HepG2 (cell line): ENCODE measurements around the gene ZNF431. TPM values are rescaled to one million over a fixed set of nuclear protein-coding genes. Genes with fewer than 3 reads are reported as not detected.

ENCODE experiments used
- ATAC-seq: fragments of 200-7000 bp; cut with Tn5 transposase; 3 replicates; pipeline ENCODE4 v1.9.1; 2020; ENCODE audit warnings: mild to moderate bottlenecking, moderate library complexity
- BruUV-seq: library from RNA; stranded (reverse); fragments of 400-500 nt; replicated peaks from 2 replicates; lab custom pipeline; 2021; lab: Mats Ljungman, UMichigan
- CTCF ChIA-PET: fragments of 300-600 bp; formaldehyde crosslinking; extraction: SDS; loops from one replicate; lab custom pipeline; 2021; ENCODE audit warnings: low total read pairs, inconsistent platforms, low intra/inter-chr PET ratio; lab: Yijun Ruan, JAX
- POLR2A ChIA-PET: fragments of 350-600 bp; sonication (Branson Sonifier 250); formaldehyde crosslinking; loops from one replicate; lab custom pipeline; 2020; ENCODE audit warnings: antibody characterized with exemption, inconsistent platforms; lab: Yijun Ruan, JAX
- DNase-seq: peaks from one replicate; pipeline ENCODE4 v3.0.0-alpha.2; 2015; ENCODE audit warnings: low spot score
- FAIRE-seq: peaks from 3 replicates; lab custom pipeline; 2011; peaks lifted over from hg19 to GRCh38; lab: Jason Lieb, UNC
- H2AFZ ChIP-seq: one replicate; pipeline ENCODE4 v1.6.1; 2011; ENCODE audit warnings: low read length, inconsistent platforms
- H3K27ac ChIP-seq: fragments of 300-600 bp; 3 replicates; pipeline ENCODE4 v1.8.0; 2011; ENCODE audit warnings: mixed run types, mild to moderate bottlenecking, mixed read lengths, low read length, inconsistent platforms; ENCODE audit not compliant: insufficient read depth; ENCODE audit errors: extremely low read length
- H3K27me3 ChIP-seq, 2 experiments: fragments of 200-600 bp in 1 of 2; 2 replicates in 1 of 2; 3 replicates in 1 of 2; pipeline versions ENCODE4 v1.6.0 to v1.8.0; 2011; ENCODE audit warnings: low read length in 2 of 2, mild to moderate bottlenecking in 2 of 2, moderate library complexity in 2 of 2, inconsistent platforms in 1 of 2; ENCODE audit not compliant: insufficient read depth in 2 of 2, control insufficient read depth in 1 of 2
- H3K36me3 ChIP-seq, 2 experiments: fragments of 200-600 bp in 1 of 2; replicated peaks in 1 of 2; 2 replicates in 1 of 2; 3 replicates in 1 of 2; pipeline versions ENCODE4 v1.5.1 to v1.8.0; 2011; ENCODE audit warnings: low read length in 2 of 2, inconsistent platforms in 1 of 2; ENCODE audit not compliant: insufficient read depth in 2 of 2, control insufficient read depth in 1 of 2
- H3K4me1 ChIP-seq: 2 replicates; pipeline ENCODE4 v1.5.1; 2012; ENCODE audit warnings: low read length, inconsistent platforms; ENCODE audit not compliant: insufficient read depth
- H3K4me2 ChIP-seq: 2 replicates; pipeline ENCODE4 v1.6.0; 2011; ENCODE audit warnings: low read depth, low read length, inconsistent platforms
- H3K4me3 ChIP-seq, 3 experiments: fragments of 200-600 bp in 1 of 3; sonication (generic), shearing (Covaris generic) in 1 of 3; replicated peaks in 1 of 3; 2 replicates each; pipeline ENCODE4 v1.5.1; 2011 to 2016; ENCODE audit warnings: low read length in 3 of 3, inconsistent platforms in 2 of 3, low read depth in 2 of 3, mild to moderate bottlenecking in 2 of 3, control low read depth in 1 of 3, mixed read lengths in 1 of 3; ENCODE audit not compliant: insufficient read depth in 1 of 3
- H3K79me2 ChIP-seq: one replicate; pipeline ENCODE4 v1.6.1; 2011; ENCODE audit warnings: low read length, inconsistent platforms; ENCODE audit not compliant: insufficient read depth
- H3K9ac ChIP-seq: 2 replicates; pipeline ENCODE4 v1.6.0; 2011; ENCODE audit warnings: mild to moderate bottlenecking, low read depth, low read length, inconsistent platforms; ENCODE audit not compliant: insufficient read depth
- H3K9me3 ChIP-seq: 2 replicates; pipeline ENCODE4 v1.5.1; 2012; ENCODE audit warnings: mild to moderate bottlenecking, low read length
- H4K20me1 ChIP-seq: 2 replicates; pipeline ENCODE4 v1.6.0; 2011; ENCODE audit warnings: inconsistent platforms, mild to moderate bottlenecking, low read length, moderate library complexity; ENCODE audit not compliant: insufficient read depth
- CBX1 ChIP-seq: IDR thresholded peaks from one replicate; pipeline ENCODE4 v1.6.1; 2016; ENCODE audit warnings: antibody characterized with exemption, low read depth
- KAT8 ChIP-seq: IDR thresholded peaks from 2 replicates; pipeline ENCODE4 v1.6.1; 2016; ENCODE audit warnings: missing genetic modification reagents, missing compliant biosample characterization
- KLF9 ChIP-seq: IDR thresholded peaks from 2 replicates; pipeline ENCODE4 v1.6.1; 2016; ENCODE audit warnings: low read depth
- POLR2AphosphoS2 ChIP-seq: IDR thresholded peaks from 2 replicates; pipeline ENCODE4 v1.6.1; 2011; ENCODE audit warnings: low read depth, low read length, improper control_type of control experiment
- SRSF1 ChIP-seq: fragments of 200-400 bp; formaldehyde crosslinking; optimal IDR thresholded peaks from 2 replicates; pipeline ENCODE3; 2017; ENCODE audit warnings: mild to moderate bottlenecking, low read depth, low read length, moderate library complexity
- SSRP1 ChIP-seq: IDR thresholded peaks from 2 replicates; pipeline ENCODE4 v1.6.1; 2016; ENCODE audit warnings: control low read depth
- TBX2 ChIP-seq: sonication (generic); formaldehyde crosslinking; IDR thresholded peaks from 2 replicates; pipeline ENCODE4 v1.5.0; 2020; ENCODE audit warnings: missing genetic modification reagents, mild to moderate bottlenecking, borderline replicate concordance
- ZNF207 ChIP-seq: fragments of 450-650 bp; IDR thresholded peaks from 2 replicates; pipeline ENCODE4 v1.6.1; 2016; ENCODE audit warnings: antibody characterized with exemption, borderline replicate concordance
- ZNF256 ChIP-seq: sonication (generic); formaldehyde crosslinking; conservative IDR thresholded peaks from 2 replicates; pipeline ENCODE4 v1.4.0; 2020; ENCODE audit warnings: missing genetic modification reagents
- ZNF543 ChIP-seq: sonication (generic); formaldehyde crosslinking; IDR thresholded peaks from 2 replicates; pipeline ENCODE4 v1.4.0; 2020; ENCODE audit warnings: mild to moderate bottlenecking, missing genetic modification reagents
- ZNF761 ChIP-seq: sonication (generic); formaldehyde crosslinking; conservative IDR thresholded peaks from 2 replicates; pipeline ENCODE4 v1.4.0; 2020; ENCODE audit warnings: mild to moderate bottlenecking, missing genetic modification reagents
- ZNF775 ChIP-seq: sonication (generic); formaldehyde crosslinking; IDR thresholded peaks from 2 replicates; pipeline ENCODE4 v1.4.0; 2020; ENCODE audit warnings: missing genetic modification reagents, mild to moderate bottlenecking, moderate library complexity, borderline replicate concordance
- ZNF850 ChIP-seq: sonication (generic); formaldehyde crosslinking; conservative IDR thresholded peaks from 2 replicates; pipeline ENCODE4 v1.9.0; 2021; ENCODE audit warnings: mild to moderate bottlenecking, missing genetic modification reagents
- ZNF878 ChIP-seq: sonication (generic); formaldehyde crosslinking; IDR thresholded peaks from 2 replicates; pipeline ENCODE4 v1.8.1; 2023; ENCODE audit warnings: mild to moderate bottlenecking, missing genetic modification reagents, moderate library complexity
- WGBS: methylation state at CpG from one replicate; pipeline ENCODE4 v1.1.6; 2017; ENCODE audit warnings: low lambda C conversion rate; 5-methylcytosine and 5-hydroxymethylcytosine counted together
- in situ Hi-C: cut with HindIII; loops from 2 replicates; pipeline ENCODE4 v1.10.0; 2017; ENCODE audit warnings: low pct_unique_long_range_greater_than_20kb; ENCODE audit not compliant: extremely low pct_ligation_motif_present
- intact Hi-C: fragments of 100-400 bp; cut with micrococcal nuclease; formaldehyde crosslinking; loops from one replicate; pipeline ENCODE4 v1.10.0; 2022; ENCODE audit not compliant: unreplicated experiment
- polyA plus RNA-seq, 8 experiments: library from polyadenylated mRNA; depleted of rRNA in 3 of 8; stranded (reverse) in 7 of 8; unstranded in 1 of 8; fragments of >200 nt; fragmentation: Illumina TruSeq in 4 of 8; extraction: Trizol in 4 of 8; gene quantifications; 2 replicates each; pipeline versions ENCODE4 v1.2.1 to v1.2.3, GENCODE V29; 2011 to 2016; ENCODE audit warnings: low read depth in 4 of 8, missing spikeins in 1 of 8, mixed read lengths in 1 of 8; ENCODE audit not compliant: insufficient read depth in 1 of 8
- total RNA-seq, 5 experiments: library from RNA; depleted of rRNA; stranded (reverse); fragments of >200 nt; fragmentation: Illumina TruSeq; extraction: Trizol; gene quantifications; 2 replicates each; pipeline ENCODE4 v1.2.3, GENCODE V29; 2016; ENCODE audit warnings: low read depth in 1 of 5
- TF ChIP-seq, protein P1 (sequence below): sonication (generic); formaldehyde crosslinking; IDR thresholded peaks from 2 replicates; pipeline ENCODE4 v1.5.0; 2020; ENCODE audit warnings: mild to moderate bottlenecking, low read depth, missing genetic modification reagents, borderline replicate concordance
- TF ChIP-seq, protein P2 (sequence below): IDR thresholded peaks from 2 replicates; pipeline ENCODE4 v1.6.1; 2016; ENCODE audit warnings: low read depth, borderline replicate concordance
- TF ChIP-seq, protein P3 (sequence below): sonication (generic); formaldehyde crosslinking; conservative IDR thresholded peaks from 2 replicates; pipeline ENCODE4 v1.4.0; 2020; ENCODE audit warnings: missing genetic modification reagents
- TF ChIP-seq, protein P4 (sequence below): IDR thresholded peaks from 2 replicates; pipeline ENCODE4 v1.6.1; 2016

ZNF431 gene
- total and polyA plus RNA-seq, 2 of the 13 experiments (the other 11 are each of a cell fraction or from before 2014, with no cell fraction given), result 4.4 to 11.8 TPM

DNA sequence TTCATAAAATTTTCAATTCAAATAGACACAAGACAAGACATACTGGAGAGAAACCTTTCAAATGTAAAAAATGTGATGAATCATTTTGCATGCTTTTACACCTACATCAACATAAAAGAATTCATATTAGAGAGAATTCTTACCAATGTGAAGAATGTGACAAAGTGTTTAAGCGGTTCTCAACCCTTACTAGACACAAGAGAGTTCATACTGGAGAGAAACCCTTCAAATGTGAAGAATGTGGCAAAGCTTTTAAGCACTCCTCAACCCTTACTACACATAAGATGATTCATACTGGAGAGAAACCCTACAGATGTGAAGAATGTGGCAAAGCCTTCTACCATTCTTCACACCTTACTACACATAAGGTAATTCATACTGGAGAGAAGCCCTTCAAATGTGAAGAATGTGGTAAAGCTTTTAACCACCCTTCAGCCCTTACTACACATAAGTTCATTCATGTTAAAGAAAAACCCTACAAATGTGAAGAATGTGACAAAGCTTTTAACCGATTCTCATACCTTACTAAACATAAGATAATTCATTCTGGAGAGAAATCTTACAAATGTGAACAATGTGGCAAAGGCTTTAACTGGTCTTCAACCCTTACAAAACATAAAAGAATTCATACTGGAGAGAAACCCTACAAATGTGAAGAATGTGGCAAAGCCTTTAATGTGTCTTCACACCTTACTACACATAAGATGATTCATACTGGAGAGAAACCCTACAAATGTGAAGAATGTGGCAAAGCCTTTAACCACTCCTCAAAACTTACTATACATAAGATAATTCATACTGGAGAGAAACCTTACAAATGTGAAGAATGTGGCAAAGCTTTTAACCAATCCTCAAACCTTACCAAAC lies 24.6 kb upstream of the ZNF431 start:
- no peaks in the 10 kb centered on the region; a peak in 1 of 5 replicates for H3K27me3 ChIP-seq
- DNase-seq, result no peak
- no peaks in the 10 kb centered on the region for H4K20me1 ChIP-seq
- no peak overlapping the region for H3K4me2 ChIP-seq
- no peaks in the 10 kb centered on the region for H3K4me1 ChIP-seq
- POLR2A ChIA-PET, result no interaction called here
- no peaks in the 10 kb centered on the region for H3K79me2 ChIP-seq
- no peak overlapping the region for H3K27ac ChIP-seq
- peaks cover 2 to 24% of the 10 kb centered on the region in 2 experiments; a peak in 2 of 5 replicates for H3K36me3 ChIP-seq
- intact Hi-C loops, result no loop called here
- no peak for TF ChIP-seq CBX1
- no peak for TF ChIP-seq SSRP1 (CRISPR knock-in tag)
- TF ChIP-seq, protein P1, sequence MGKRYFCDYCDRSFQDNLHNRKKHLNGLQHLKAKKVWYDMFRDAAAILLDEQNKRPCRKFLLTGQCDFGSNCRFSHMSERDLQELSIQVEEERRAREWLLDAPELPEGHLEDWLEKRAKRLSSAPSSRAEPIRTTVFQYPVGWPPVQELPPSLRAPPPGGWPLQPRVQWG (CRISPR knock-in tag), result no peak
- no peak for TF ChIP-seq TBX2 (CRISPR knock-in tag)
- TF ChIP-seq, all 625 proteins: peak for 0
- in situ Hi-C loops, result no loop called here
- WGBS, result 95% methylated on average over 2 of the region's 2 CpGs
- CTCF ChIA-PET, result no interaction called here
- ATAC-seq, result no peak
- TSS peak; percentile 41 for BruUV-seq
- H3K4me3 ChIP-seq, result no peak overlapping the region
- H3K9me3 ChIP-seq, result peaks cover 6% of the 10 kb centered on the region; the same call in 1 of the 2 replicates
- H3K9ac ChIP-seq, result no peak overlapping the region
- FAIRE-seq, result no peak
- no peak overlapping the region for H2AFZ ChIP-seq

DNA sequence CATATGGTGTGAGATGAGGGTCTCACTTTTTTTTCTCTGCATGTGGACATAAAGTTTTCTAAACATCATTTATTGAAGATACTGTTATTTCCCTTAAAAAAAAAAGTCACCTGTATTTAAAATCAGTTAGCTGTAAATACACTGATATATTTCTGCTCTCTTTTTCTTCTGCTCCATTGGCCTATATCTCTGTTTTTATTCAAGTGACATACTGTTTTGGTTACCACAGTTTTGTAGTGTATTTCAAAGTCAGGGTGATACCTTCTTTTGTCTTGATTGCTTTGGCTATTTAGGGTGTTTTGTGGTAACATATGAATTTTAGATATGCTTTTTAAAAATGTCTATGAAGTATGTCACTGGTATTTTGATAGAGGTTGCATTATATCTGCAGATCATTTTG lies 15.8 kb upstream of the ZNF431 start:
- Histone ChIP-seq H3K9me3 (no peaks in the 10 kb centered on the region), H3K27me3 (no peaks in the 10 kb centered on the region), H4K20me1 (no peaks in the 10 kb centered on the region), H3K4me3 (no peak overlapping the region), H2AFZ (no peak overlapping the region), H3K4me2 (no peak overlapping the region), H3K27ac (no peak overlapping the region), H3K9ac (no peak overlapping the region), H3K4me1 (peaks cover 29% of the 10 kb centered on the region), H3K36me3 (no peaks in the 10 kb centered on the region), H3K79me2 (no peaks in the 10 kb centered on the region)
- in situ Hi-C loops (no loop called here), intact Hi-C loops (no loop called here)
- BruUV-seq, result no TSS peak
- POLR2A ChIA-PET, result no interaction called here
- CTCF ChIA-PET, result no interaction called here
- FAIRE-seq, result no peak
- ATAC-seq, result no peak
- DNase-seq, result no peak
- TF ChIP-seq, protein P2, sequence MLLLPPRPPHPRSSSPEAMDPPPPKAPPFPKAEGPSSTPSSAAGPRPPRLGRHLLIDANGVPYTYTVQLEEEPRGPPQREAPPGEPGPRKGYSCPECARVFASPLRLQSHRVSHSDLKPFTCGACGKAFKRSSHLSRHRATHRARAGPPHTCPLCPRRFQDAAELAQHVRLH, result no peak
- TF ChIP-seq ZNF761 (CRISPR knock-in tag) (no peak), ZNF878 (CRISPR knock-in tag) (no peak), KLF9 (CRISPR knock-in tag) (no peak), SRSF1 (no peak), POLR2AphosphoS2 (no peak), ZNF543 (CRISPR knock-in tag) (no peak), KAT8 (CRISPR knock-in tag) (no peak), ZNF207 (no peak), ZNF850 (CRISPR knock-in tag) (no peak), ZNF775 (CRISPR knock-in tag) (no peak), ZNF256 (CRISPR knock-in tag) (no peak)
- TF ChIP-seq, protein P3, sequence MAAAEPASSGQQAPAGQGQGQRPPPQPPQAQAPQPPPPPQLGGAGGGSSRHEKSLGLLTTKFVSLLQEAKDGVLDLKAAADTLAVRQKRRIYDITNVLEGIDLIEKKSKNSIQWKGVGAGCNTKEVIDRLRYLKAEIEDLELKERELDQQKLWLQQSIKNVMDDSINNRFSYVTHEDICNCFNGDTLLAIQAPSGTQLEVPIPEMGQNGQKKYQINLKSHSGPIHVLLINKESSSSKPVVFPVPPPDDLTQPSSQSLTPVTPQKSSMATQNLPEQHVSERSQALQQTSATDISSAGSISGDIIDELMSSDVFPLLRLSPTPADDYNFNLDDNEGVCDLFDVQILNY, result no peak
- TF ChIP-seq, protein P4, sequence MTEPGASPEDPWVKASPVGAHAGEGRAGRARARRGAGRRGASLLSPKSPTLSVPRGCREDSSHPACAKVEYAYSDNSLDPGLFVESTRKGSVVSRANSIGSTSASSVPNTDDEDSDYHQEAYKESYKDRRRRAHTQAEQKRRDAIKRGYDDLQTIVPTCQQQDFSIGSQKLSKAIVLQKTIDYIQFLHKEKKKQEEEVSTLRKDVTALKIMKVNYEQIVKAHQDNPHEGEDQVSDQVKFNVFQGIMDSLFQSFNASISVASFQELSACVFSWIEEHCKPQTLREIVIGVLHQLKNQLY (CRISPR knock-in tag), result no peak
